NCI-H510A (cell line): ENCODE results near the gene TBC1D16.
A peak's percentile ranks its signal among the peaks of the same experiment; 100 is the strongest.

Experiments
- DNase-seq: peaks from one replicate; lab custom pipeline; 2025; lab: John Stamatoyannopoulos, UW

TBC1D16 gene

GRCh38 chr17:80025140-80025539, 10.5 kb downstream of the TBC1D16 start:
- peak; percentile 57 for DNase-seq

GRCh38 chr17:80024206-80024972, 11.3 kb downstream of the TBC1D16 start:
- DNase-seq = no peak

- no peak for DNase-seq
Measured at GRCh38 chr17:80023481-80024205, 12.0 kb downstream of the TBC1D16 start.

GRCh38 chr17:80021600-80021999, 14.1 kb downstream of the TBC1D16 start:
- no peak for DNase-seq

GRCh38 chr17:80018917-80019651, 16.6 kb downstream of the TBC1D16 start:
- DNase-seq = no peak

GRCh38 chr17:80017226-80018010, 18.3 kb downstream of the TBC1D16 start:
- no peak for DNase-seq

- no peak for DNase-seq
Measured at GRCh38 chr17:80012765-80013741, 22.6 kb downstream of the TBC1D16 start.

GRCh38 chr17:80011989-80012555, 23.6 kb downstream of the TBC1D16 start:
- no peak for DNase-seq

- DNase-seq = no peak
Measured at GRCh38 chr17:80010283-80010858, 25.3 kb downstream of the TBC1D16 start.

GRCh38 chr17:80009391-80010282, 26.0 kb downstream of the TBC1D16 start:
- DNase-seq = no peak

- no peak for DNase-seq
Measured at GRCh38 chr17:80008848-80009247, 26.8 kb downstream of the TBC1D16 start.

- peak; percentile 89 for DNase-seq
Measured at GRCh38 chr17:80008383-80008840, 27.3 kb downstream of the TBC1D16 start.

GRCh38 chr17:80007939-80008338, 27.7 kb downstream of the TBC1D16 start:
- DNase-seq = no peak

- no peak for DNase-seq
Measured at GRCh38 chr17:80006811-80007752, 28.6 kb downstream of the TBC1D16 start.

- no peak for DNase-seq
Measured at GRCh38 chr17:80006339-80006720, 29.3 kb downstream of the TBC1D16 start.

- DNase-seq = no peak
Measured at GRCh38 chr17:80005360-80006338, 30.0 kb downstream of the TBC1D16 start.
